Left renal cortex interstitium (tissue), 4 donors: ENCODE results near the gene CADM3. TPM values are rescaled to one million over a fixed set of nuclear protein-coding genes. Genes with fewer than 3 reads are reported as not detected.

Experiments
- DNase-seq, 4 donors: peaks; one replicate each; pipeline ENCODE4 v3.0.0-alpha.2; 2013; ENCODE audit warnings: low read depth in 4 of 4, low spot score in 2 of 4, missing footprints in 1 of 4
- polyA plus RNA-seq, 4 donors: library from polyadenylated mRNA; unstranded; fragments of 120-200 nt; gene quantifications; one replicate each; pipeline ENCODE4 v1.2.1, GENCODE V29; 2013; ENCODE audit not compliant: insufficient read length in 4 of 4

Gene CADM3
- polyA plus RNA-seq, 4 donors, result 0.04 to 0.57 (median 0.09) TPM

GRCh38 chr1:159204161-159205141, 33.0 kb downstream of the CADM3 start, which contains the start of gene ACKR1:
Gene ACKR1 (plus strand): TSS chr1:159204875. CDS start chr1:159204960, 85 bp downstream.
- DNase-seq, result no peak

DNA sequence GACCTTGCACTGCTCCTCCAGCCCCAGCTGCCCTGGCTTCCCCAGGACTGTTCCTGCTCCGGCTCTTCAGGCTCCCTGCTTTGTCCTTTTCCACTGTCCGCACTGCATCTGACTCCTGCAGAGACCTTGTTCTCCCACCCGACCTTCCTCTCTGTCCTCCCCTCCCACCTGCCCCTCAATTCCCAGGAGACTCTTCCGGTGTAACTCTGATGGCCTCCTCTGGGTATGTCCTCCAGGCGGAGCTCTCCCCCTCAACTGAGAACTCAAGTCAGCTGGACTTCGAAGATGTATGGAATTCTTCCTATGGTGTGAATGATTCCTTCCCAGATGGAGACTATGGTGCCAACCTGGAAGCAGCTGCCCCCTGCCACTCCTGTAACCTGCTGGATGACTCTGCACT, 33.8 kb downstream of the CADM3 start:
- no peak for DNase-seq

- no peak for DNase-seq
These were observed 34.7 kb downstream of the CADM3 start for GRCh38 chr1:159206110-159206509.

DNA sequence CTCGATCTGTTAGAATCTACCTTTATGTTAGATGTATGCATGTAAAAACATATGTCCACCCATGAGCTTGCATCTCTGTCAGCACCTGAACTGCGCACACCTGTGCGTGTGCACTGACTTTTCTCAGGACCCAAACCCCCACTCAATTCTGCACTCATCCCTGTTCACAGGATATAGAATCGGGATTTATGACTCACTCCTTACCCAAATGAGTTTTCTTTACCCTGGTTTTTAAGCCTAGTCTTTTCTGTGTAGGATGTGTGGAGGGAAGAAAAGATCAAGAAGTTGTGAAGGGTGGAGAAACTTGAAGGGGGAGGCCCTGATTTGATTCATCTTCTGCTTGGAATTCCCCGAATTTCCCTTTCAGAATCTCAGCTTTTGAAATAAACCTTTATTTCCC, 35.7 kb downstream of the CADM3 start:
- no peak for DNase-seq

- DNase-seq, result no peak
These were observed 36.4 kb downstream of the CADM3 start for GRCh38 chr1:159207774-159208173.

DNA sequence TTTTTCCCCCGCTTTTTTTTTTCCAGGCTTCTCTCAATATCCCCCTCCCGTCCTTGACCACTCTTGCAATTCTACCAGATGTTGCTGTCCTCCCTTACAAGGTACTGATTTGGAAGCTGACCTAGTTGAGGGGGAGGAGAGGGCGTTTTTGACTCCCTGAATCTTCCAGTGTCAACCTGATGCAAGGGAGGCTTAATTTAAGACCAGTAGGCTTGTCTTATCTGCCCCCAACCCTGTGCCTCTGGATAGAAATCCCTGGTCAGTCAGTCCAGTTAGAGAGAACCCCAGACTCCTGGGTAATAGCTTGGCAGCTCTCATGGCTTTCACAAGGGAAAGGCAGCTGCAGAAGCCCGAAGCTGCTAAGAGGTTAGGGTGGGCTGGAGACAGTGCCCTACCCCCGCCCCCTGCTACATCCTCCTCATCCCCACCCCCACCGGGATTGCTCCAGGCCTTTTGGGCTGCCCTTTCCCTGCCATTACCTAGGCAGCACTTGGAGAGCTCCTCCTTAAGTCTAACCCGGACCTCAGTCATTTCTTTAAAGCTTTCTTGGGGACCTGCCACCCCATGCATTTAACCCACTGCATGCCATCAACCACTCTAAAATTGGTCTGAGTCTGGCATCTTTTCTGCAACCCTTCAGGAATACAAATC, 36.9 kb downstream of the CADM3 start:
- DNase-seq, result no peak

GRCh38 chr1:159209061-159209460, 37.6 kb downstream of the CADM3 start:
- DNase-seq, result no peak

- no peak for DNase-seq
These were observed 40.1 kb downstream of the CADM3 start for GRCh38 chr1:159211331-159212136.

GRCh38 chr1:159212596-159212995, 41.2 kb downstream of the CADM3 start:
- DNase-seq, result no peak

DNA sequence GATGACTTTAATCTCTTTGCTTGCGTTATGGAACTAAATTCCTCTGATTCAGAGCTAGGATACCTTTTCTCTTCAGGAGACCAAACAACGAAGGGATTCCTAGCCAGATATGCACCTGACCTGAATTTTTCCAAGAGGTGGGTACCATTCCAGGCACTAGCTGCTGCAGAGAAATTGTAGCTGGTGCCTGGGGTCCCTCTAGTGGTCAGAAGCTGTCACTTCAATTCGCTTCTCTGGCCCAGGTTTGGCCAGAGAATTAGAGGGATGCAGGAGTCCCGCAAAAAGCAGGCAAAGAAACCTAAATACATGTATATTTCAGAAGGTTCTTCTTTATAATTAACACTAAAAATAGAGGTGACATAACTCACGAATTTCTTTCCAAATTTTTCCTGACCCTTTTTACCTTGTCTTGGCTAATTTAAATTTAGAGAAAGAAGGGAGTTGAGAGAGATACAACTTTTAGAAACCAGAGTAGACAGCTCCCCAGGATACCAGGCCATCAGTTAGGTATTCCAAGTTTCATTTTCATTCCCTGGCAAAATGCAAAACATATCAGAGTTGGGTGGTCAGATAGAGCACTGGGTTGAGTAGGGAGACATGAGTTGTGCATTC, 42.8 kb downstream of the CADM3 start:
- no peak for DNase-seq

DNA sequence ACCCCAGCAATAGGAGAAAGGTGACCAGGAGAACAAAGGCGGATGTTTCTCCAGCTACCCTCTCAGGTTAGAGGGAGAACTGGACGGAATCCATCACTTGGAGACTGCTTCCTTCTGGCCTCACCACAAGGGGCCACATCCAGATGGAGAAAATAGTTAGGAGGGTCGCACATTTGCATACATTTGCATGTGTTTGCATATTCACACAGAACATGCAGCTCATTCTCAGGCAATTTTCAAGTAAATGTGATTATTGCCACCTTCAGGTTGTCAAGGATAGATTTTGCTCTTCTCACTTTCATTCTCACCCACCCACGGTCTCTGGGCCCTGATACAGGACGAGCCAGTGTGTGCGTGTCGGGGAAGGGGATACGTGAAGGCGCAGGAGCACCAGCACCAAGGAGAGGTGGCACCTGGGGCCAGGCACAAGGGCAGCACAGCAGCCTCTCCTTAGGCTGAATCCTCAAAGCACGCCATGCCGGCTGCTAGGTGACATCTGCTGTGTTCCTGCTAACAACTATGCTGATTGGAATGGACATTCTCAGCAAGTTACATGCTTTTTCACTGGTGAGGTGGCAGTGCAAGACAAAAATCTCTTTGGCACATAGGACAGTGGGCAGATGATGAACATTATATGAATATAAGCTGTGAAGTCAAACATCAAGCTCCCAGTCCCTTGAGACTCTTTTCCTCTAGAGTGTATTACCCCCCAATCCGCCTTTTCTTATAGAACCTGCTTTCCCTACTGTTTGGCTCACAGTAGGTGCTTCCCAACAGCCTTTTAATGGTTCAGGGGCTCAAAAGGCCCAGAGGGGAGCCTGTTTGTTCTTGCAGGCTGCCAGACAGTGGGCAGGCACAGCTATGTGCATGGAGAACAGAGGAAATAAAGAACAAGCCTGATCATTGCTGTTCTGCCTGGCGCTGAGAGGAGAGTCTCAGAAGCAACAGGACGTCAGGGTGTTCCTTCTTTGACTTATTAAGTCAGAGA, 47.5 kb downstream of the CADM3 start:
- no peak for DNase-seq

GRCh38 chr1:159222075-159222865, 50.9 kb downstream of the CADM3 start:
- DNase-seq, result no peak

DNA sequence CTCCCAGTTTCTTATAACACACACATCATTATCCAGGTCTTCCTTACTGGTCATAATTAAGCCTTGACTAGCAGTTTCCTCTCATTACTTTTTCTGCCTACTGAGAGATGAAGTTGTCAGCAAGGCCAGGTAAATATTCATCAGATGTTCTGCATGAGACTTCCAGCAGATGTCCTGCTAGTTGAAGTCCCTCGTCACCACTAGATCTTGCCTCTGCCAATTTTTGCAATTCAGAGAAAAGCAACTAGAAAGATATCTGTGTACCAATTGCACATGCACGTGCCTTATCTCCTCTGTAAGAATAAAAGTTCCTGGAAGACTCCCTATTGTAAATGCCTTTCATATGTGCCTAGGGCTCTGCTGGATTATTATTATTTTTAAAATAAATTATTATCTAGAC, 51.6 kb downstream of the CADM3 start:
- no peak for DNase-seq

- no peak for DNase-seq
These were observed 57.1 kb downstream of the CADM3 start for GRCh38 chr1:159228554-159228953.

DNA sequence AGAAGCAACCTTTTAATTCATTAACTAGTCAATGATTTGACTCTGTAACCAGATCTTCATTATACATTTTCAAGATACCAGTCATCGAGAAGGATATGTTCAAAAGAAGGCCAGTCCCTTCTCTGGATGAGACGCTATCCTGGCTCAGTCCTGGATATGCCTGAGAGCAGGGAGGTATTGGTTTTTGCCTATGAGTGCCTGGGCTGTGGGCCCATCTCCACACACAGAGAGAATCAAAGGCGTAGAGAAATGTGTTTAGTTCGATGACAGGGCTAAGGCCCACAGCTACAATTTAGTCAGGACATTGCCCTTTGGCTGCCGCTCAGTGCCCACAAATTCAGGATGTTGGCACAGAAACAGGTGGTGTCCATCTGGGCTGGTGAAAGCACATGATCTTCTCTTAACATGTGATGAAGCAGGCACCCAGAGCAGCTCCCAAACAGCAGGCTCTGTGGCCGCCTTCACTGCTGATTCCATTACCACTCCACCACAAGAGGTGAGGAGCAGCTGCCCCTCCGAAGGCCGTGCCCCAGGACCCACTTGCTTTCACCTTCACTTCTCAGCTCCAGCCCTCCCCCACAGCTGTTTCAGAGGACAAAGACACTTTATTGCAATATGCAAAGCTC, 58.0 kb downstream of the CADM3 start:
- no peak for DNase-seq

- DNase-seq, result no peak
These were observed 58.5 kb downstream of the CADM3 start for GRCh38 chr1:159229896-159230295.

DNA sequence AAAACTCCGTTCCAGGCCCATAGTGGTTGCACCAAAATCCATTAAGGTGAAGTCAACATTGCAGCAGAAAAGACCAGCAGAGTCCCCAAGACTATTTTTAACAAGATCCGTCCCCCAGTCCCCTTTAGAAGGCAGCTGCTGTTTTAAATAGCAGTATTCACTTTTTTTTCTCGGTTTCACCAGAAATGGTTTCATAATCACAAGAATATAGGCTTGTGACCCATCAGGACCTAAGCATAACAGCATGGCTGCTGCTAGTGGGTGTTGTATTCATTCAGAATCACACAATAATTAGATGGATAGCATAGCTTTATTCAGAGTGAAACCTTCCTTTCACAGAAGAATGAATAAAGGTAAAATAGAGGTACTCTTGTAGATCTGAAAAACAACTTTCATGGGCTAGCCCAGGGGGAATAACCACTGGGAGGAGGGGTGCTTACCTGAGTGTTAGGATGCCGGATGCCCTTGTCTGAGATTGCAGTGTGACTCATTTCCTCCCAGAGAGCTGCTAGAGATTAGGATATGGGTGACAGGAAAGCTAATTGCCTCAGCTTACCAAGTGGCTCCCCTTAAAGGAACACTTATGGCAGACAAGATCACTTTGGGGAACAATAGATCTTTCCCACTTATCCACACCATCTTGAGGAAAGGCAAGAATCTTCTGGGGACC, 68.3 kb downstream of the CADM3 start:
- DNase-seq, result no peak

DNA sequence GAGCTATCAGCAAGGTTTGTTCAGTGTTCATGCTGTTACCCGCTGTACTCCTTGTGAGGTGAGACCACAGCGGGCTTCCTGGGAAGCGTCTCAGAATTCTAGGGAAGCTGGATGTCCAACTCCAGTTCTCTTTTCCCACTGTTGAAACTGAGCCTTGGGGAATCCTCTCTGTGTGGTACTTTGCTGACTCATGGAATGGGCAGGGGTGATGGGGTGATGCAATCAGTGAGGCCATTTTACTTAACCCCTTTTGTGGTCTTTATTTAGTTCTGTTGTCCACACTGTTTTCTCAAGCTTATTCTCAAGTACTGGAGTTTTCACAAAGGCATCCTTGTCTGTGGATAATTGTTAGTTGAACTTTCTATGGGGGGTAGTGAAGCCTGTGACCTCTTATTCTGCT, 75.9 kb downstream of the CADM3 start:
- no peak for DNase-seq
